ENCODE data around the gene SH3YL1.

SH3YL1 gene

GRCh38 chr2:258933-259332 is 4.9 kb downstream of the SH3YL1 start:
- DNase-seq (ENCODE audit: low read depth in 1 of 2, low spot score in 1 of 2): no peak

- no peak for DNase-seq (ENCODE audit: low read depth in 1 of 2, low spot score in 1 of 2)
Observed at GRCh38 chr2:257842-258241, 6.0 kb downstream of the SH3YL1 start.

GRCh38 chr2:257429-257828 is 6.4 kb downstream of the SH3YL1 start:
- DNase-seq (ENCODE audit: low read depth in 1 of 2, low spot score in 1 of 2): no peak

GRCh38 chr2:256094-256493 is 7.7 kb downstream of the SH3YL1 start:
- no peak for DNase-seq (ENCODE audit: low read depth in 1 of 2, low spot score in 1 of 2)

- no peak for DNase-seq (ENCODE audit: low read depth in 1 of 2, low spot score in 1 of 2)
Observed at GRCh38 chr2:255195-255594, 8.6 kb downstream of the SH3YL1 start.

GRCh38 chr2:254241-254640 is 9.6 kb downstream of the SH3YL1 start:
- no peak for DNase-seq (ENCODE audit: low read depth in 1 of 2, low spot score in 1 of 2)

GRCh38 chr2:253202-253638 is 10.6 kb downstream of the SH3YL1 start:
- DNase-seq (ENCODE audit: low read depth in 1 of 2, low spot score in 1 of 2): no peak

- DNase-seq (ENCODE audit: low read depth in 1 of 2, low spot score in 1 of 2): no peak
Observed at GRCh38 chr2:252001-252602, 11.7 kb downstream of the SH3YL1 start.

- no peak for DNase-seq (ENCODE audit: low read depth in 1 of 2, low spot score in 1 of 2)
Observed at GRCh38 chr2:249538-250042, 14.2 kb downstream of the SH3YL1 start.

- no peak for DNase-seq (ENCODE audit: low read depth in 1 of 2, low spot score in 1 of 2)
Observed at GRCh38 chr2:248724-249123, 15.1 kb downstream of the SH3YL1 start.

GRCh38 chr2:246489-247144 is 17.2 kb downstream of the SH3YL1 start:
- peak in 1 of 2 donors; percentile 29 for DNase-seq (ENCODE audit: low read depth in 1 of 2, low spot score in 1 of 2)

GRCh38 chr2:244547-244946 is 19.3 kb downstream of the SH3YL1 start:
- DNase-seq (ENCODE audit: low read depth in 1 of 2, low spot score in 1 of 2): no peak

- DNase-seq (ENCODE audit: low read depth in 1 of 2, low spot score in 1 of 2): no peak
Observed at GRCh38 chr2:238869-239268, 25.0 kb downstream of the SH3YL1 start.

GRCh38 chr2:238431-238830 is 25.4 kb downstream of the SH3YL1 start:
- no peak for DNase-seq (ENCODE audit: low read depth in 1 of 2, low spot score in 1 of 2)

GRCh38 chr2:237878-238277 is 26.0 kb downstream of the SH3YL1 start:
- no peak for DNase-seq (ENCODE audit: low read depth in 1 of 2, low spot score in 1 of 2)

GRCh38 chr2:236993-237539 is 26.8 kb downstream of the SH3YL1 start:
- DNase-seq (ENCODE audit: low read depth in 1 of 2, low spot score in 1 of 2): no peak

- no peak for DNase-seq (ENCODE audit: low read depth in 1 of 2, low spot score in 1 of 2)
Observed at GRCh38 chr2:234421-234820, 29.4 kb downstream of the SH3YL1 start.

- no peak for DNase-seq (ENCODE audit: low read depth in 1 of 2, low spot score in 1 of 2)
Observed at GRCh38 chr2:233030-233429, 30.8 kb downstream of the SH3YL1 start.

GRCh38 chr2:231521-232185 is 32.2 kb downstream of the SH3YL1 start:
- no peak for DNase-seq (ENCODE audit: low read depth in 1 of 2, low spot score in 1 of 2)

- no peak for DNase-seq (ENCODE audit: low read depth in 1 of 2, low spot score in 1 of 2)
Observed at GRCh38 chr2:228518-229278, 35.1 kb downstream of the SH3YL1 start.

- DNase-seq (ENCODE audit: low read depth in 1 of 2, low spot score in 1 of 2): no peak
Observed at GRCh38 chr2:228115-228514, 35.7 kb downstream of the SH3YL1 start.

Measured in activated CD4-positive, alpha-beta T cell treated with anti-CD3 and anti-CD28 coated beads, Interleukin-2, amount 50 U/mL, for 24 hours (primary cell).